IMR-90 (cell line): Measurements from ENCODE around the gene PLA2G15.

Source experiments
- CEBPB ChIP-seq: IDR thresholded peaks from 2 replicates; pipeline ENCODE4 v1.6.1; 2012; ENCODE audit warnings: low read depth, low read length, improper control_type of control experiment
- CTCF ChIP-seq: conservative IDR thresholded peaks from 2 replicates; pipeline ENCODE4 v1.5.1; 2012; ENCODE audit warnings: mild to moderate bottlenecking, low read depth, low read length, improper control_type of control experiment
- MAZ ChIP-seq: IDR thresholded peaks from 2 replicates; pipeline ENCODE4 v1.6.1; 2012; ENCODE audit warnings: low read depth, mild to moderate bottlenecking, low read length, improper control_type of control experiment, moderate library complexity, borderline replicate concordance
- MXI1 ChIP-seq: IDR thresholded peaks from 2 replicates; pipeline ENCODE4 v1.6.1; 2012; ENCODE audit warnings: low read depth, mild to moderate bottlenecking, low read length, moderate library complexity, borderline replicate concordance
- POLR2A ChIP-seq: IDR thresholded peaks from 2 replicates; pipeline ENCODE4 v1.6.1; 2012; ENCODE audit warnings: mild to moderate bottlenecking, low read depth, low read length

GRCh38 chr16:68232335-68232734, 12.8 kb upstream of the PLA2G15 start:
- no peak for TF ChIP-seq CTCF
- TF ChIP-seq MXI1 = no peak
- no peak for TF ChIP-seq POLR2A
- TF ChIP-seq CEBPB = no peak
- no peak for TF ChIP-seq MAZ
